WI38 (cell line): ENCODE data around the gene IPP.

Experiments
- H3K4me3 ChIP-seq: 2 replicates; pipeline ENCODE4 v1.5.1; 2011; ENCODE audit warnings: low read depth, mild to moderate bottlenecking, control low read depth, low read length
- CTCF ChIP-seq: IDR thresholded peaks from 2 replicates; pipeline ENCODE4 v1.5.1; 2012; ENCODE audit warnings: low read depth, mild to moderate bottlenecking, control low read depth, low read length

The IPP gene

GRCh38 chr1:45785583-45785982 lies 35.1 kb upstream of the IPP start:
- H3K4me3 ChIP-seq: no peak overlapping the region
- no peak for TF ChIP-seq CTCF

GRCh38 chr1:45775794-45776193 lies 25.3 kb upstream of the IPP start:
- TF ChIP-seq CTCF: no peak
- no peak overlapping the region for H3K4me3 ChIP-seq

GRCh38 chr1:45772971-45773370 lies 22.5 kb upstream of the IPP start:
- TF ChIP-seq CTCF: no peak
- H3K4me3 ChIP-seq: no peak overlapping the region

GRCh38 chr1:45769261-45769932 lies 18.9 kb upstream of the IPP start:
- no peak overlapping the region for H3K4me3 ChIP-seq
- TF ChIP-seq CTCF: no peak

GRCh38 chr1:45767035-45767434 lies 16.6 kb upstream of the IPP start:
- no peak overlapping the region for H3K4me3 ChIP-seq
- no peak for TF ChIP-seq CTCF

- no peak for TF ChIP-seq CTCF
- H3K4me3 ChIP-seq: no peak overlapping the region
Measured at GRCh38 chr1:45765999-45766792, 15.7 kb upstream of the IPP start.

- no peak overlapping the region for H3K4me3 ChIP-seq
- TF ChIP-seq CTCF: no peak
Measured at GRCh38 chr1:45762291-45762690, 11.8 kb upstream of the IPP start.
